Keratinocyte (primary cell): ENCODE results near the gene EPHA1. TPM values are rescaled to one million over a fixed set of nuclear protein-coding genes. Genes with fewer than 3 reads are reported as not detected.

Experiments
- DNase-seq: peaks from one replicate; pipeline ENCODE4 v3.0.0-alpha.2; 2011; ENCODE audit warnings: low read depth, missing footprints, low spot score
- FAIRE-seq: peaks from 2 replicates; lab custom pipeline; 2011; peaks lifted over from hg19 to GRCh38; lab: Jason Lieb, UNC
- H2AFZ ChIP-seq: 2 replicates; pipeline ENCODE4 v1.6.0; 2012; ENCODE audit warnings: low read length, control low read depth, inconsistent platforms; ENCODE audit not compliant: control insufficient read depth
- H3K27ac ChIP-seq: 2 replicates; pipeline ENCODE4 v1.5.1; 2011; ENCODE audit warnings: low read length; ENCODE audit not compliant: control insufficient read depth, insufficient read depth
- H3K27me3 ChIP-seq: 3 replicates; pipeline ENCODE4 v1.6.0; 2011; ENCODE audit warnings: low read length; ENCODE audit not compliant: control insufficient read depth, insufficient read depth; ENCODE audit errors: extremely low read depth
- H3K36me3 ChIP-seq, 2 experiments: 2 replicates in 1 of 2; 3 replicates in 1 of 2; pipeline ENCODE4 v1.5.1; 2011; ENCODE audit warnings: low read length in 2 of 2, mild to moderate bottlenecking in 1 of 2; ENCODE audit not compliant: control insufficient read depth in 2 of 2, insufficient read depth in 2 of 2; ENCODE audit errors: extremely low read depth in 1 of 2
- H3K4me1 ChIP-seq: 3 replicates; pipeline ENCODE4 v1.5.1; 2011; ENCODE audit warnings: low read length; ENCODE audit not compliant: control insufficient read depth, insufficient read depth; ENCODE audit errors: extremely low read depth
- H3K4me2 ChIP-seq: 3 replicates; pipeline ENCODE4 v1.6.0; 2011; ENCODE audit warnings: low read depth, low read length; ENCODE audit not compliant: control insufficient read depth, insufficient read depth; ENCODE audit errors: extremely low read depth
- H3K4me3 ChIP-seq, 3 experiments: fragments of 200-600 bp in 1 of 3; sonication (generic) in 1 of 3; 2 replicates in 2 of 3; 3 replicates in 1 of 3; pipeline ENCODE4 v1.5.1; 2011 to 2016; ENCODE audit warnings: low read length in 3 of 3, mild to moderate bottlenecking in 3 of 3, control low read depth in 2 of 3, inconsistent platforms in 1 of 3, low read depth in 1 of 3, mixed read lengths in 1 of 3, mixed run types in 1 of 3, moderate library complexity in 1 of 3; ENCODE audit not compliant: control insufficient read depth in 2 of 3, insufficient read depth in 2 of 3; ENCODE audit errors: extremely low read depth in 1 of 3
- H3K79me2 ChIP-seq: 2 replicates; pipeline ENCODE4 v1.6.0; 2012; ENCODE audit warnings: low read length; ENCODE audit not compliant: control insufficient read depth, insufficient read depth
- H3K9ac ChIP-seq: 3 replicates; pipeline ENCODE4 v1.6.0; 2011; ENCODE audit warnings: low read length; ENCODE audit not compliant: control insufficient read depth, insufficient read depth; ENCODE audit errors: extremely low read depth
- H3K9me1 ChIP-seq: 3 replicates; pipeline ENCODE4 v1.6.0; 2011; ENCODE audit warnings: low read length; ENCODE audit not compliant: control insufficient read depth, insufficient read depth; ENCODE audit errors: extremely low read depth
- H3K9me3 ChIP-seq: 2 replicates; pipeline ENCODE4 v1.5.1; 2012; ENCODE audit warnings: low read depth, low read length; ENCODE audit not compliant: control insufficient read depth
- H4K20me1 ChIP-seq: 3 replicates; pipeline ENCODE4 v1.6.0; 2011; ENCODE audit warnings: low read length; ENCODE audit not compliant: control insufficient read depth, insufficient read depth; ENCODE audit errors: extremely low read depth
- EZH2 ChIP-seq: IDR thresholded peaks from one replicate; pipeline ENCODE4 v1.6.1; 2012; ENCODE audit warnings: inconsistent platforms, mild to moderate bottlenecking, low read length, moderate library complexity
- dilution Hi-C: fragments of 300-500 bp; cut with MboI; formaldehyde crosslinking; loops from one replicate; pipeline ENCODE4 v1.7.0; 2020; ENCODE audit warnings: low sequenced_read_pairs; ENCODE audit not compliant: extremely low pct_ligation_motif_present
- polyA plus RNA-seq, 5 experiments: library from polyadenylated mRNA; depleted of rRNA in 3 of 5; stranded (reverse) in 3 of 5; stranded (forward) in 1 of 5; unstranded in 1 of 5; fragments of >200 nt; gene quantifications; 1 replicate in 1 of 5; 2 replicates in 3 of 5; 3 replicates in 1 of 5; pipeline versions ENCODE4 v1.2.1 to v1.2.3, GENCODE V29; 2011 to 2012; ENCODE audit warnings: missing spikeins in 2 of 5, low read depth in 1 of 5, low replicate concordance in 1 of 5
- TF ChIP-seq, protein P1 (sequence below), 3 experiments: IDR thresholded peaks in 1 of 3; conservative IDR thresholded peaks in 1 of 3; optimal IDR thresholded peaks in 1 of 3; 2 replicates in 2 of 3; 3 replicates in 1 of 3; pipeline versions ENCODE3 to v1.5.1; 2011; ENCODE audit warnings: low read length in 3 of 3, mild to moderate bottlenecking in 3 of 3, moderate library complexity in 2 of 3, control low read depth in 1 of 3, inconsistent platforms in 1 of 3; ENCODE audit not compliant: insufficient read depth in 2 of 3; ENCODE audit errors: extremely low read depth in 1 of 3

Gene EPHA1
- polyA plus RNA-seq, 1 donor (not counting 4 experiments of a cell fraction or from before 2014, with no cell fraction given), result 31.9 TPM

DNA sequence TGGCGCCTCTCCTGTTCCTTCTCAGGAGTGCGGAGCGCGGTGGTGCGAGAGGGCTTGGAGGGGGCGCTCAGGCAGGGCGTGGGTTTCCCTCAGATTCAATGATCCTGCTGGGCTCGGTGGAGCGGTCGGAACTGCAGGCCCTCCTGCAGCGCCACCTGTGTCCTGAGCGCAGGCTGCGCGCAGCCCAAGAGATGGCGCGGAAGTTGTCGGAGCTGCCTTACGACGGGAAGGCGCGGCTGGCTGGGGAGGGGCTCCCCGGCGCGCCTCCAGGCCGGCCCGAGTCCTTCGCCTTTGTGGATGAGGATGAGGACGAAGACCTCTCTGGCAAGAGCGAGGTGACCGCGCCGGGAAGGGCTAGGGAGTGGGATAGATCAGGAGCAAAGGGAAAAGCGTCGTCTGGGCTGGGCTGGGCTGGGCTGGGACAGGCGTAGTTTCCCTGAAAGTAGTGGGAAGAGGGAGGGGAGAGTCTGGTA lies 63.2 kb downstream of the EPHA1 start:
- DNase-seq (no peak), FAIRE-seq (no peak)
- H3K9me1 ChIP-seq, result no peaks in the 10 kb centered on the region
- H3K27ac ChIP-seq, result no peak overlapping the region
- dilution Hi-C loops, result no loop called here
- H3K79me2 ChIP-seq, result no peaks in the 10 kb centered on the region
- no peak for TF ChIP-seq EZH2
- TF ChIP-seq, protein P1, sequence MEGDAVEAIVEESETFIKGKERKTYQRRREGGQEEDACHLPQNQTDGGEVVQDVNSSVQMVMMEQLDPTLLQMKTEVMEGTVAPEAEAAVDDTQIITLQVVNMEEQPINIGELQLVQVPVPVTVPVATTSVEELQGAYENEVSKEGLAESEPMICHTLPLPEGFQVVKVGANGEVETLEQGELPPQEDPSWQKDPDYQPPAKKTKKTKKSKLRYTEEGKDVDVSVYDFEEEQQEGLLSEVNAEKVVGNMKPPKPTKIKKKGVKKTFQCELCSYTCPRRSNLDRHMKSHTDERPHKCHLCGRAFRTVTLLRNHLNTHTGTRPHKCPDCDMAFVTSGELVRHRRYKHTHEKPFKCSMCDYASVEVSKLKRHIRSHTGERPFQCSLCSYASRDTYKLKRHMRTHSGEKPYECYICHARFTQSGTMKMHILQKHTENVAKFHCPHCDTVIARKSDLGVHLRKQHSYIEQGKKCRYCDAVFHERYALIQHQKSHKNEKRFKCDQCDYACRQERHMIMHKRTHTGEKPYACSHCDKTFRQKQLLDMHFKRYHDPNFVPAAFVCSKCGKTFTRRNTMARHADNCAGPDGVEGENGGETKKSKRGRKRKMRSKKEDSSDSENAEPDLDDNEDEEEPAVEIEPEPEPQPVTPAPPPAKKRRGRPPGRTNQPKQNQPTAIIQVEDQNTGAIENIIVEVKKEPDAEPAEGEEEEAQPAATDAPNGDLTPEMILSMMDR (optimal IDR thresholded peaks at IDR 0.05 in 1 of 3, IDR thresholded peaks at IDR 0.05 in 1 of 3, conservative IDR thresholded peaks at IDR 0.05 in 1 of 3; ENCODE audit: extremely low read depth in 1 of 3, insufficient read depth in 2 of 3, low read length in 3 of 3), result peak; percentile 53 to 88 (median 88)
- H2AFZ ChIP-seq, result peak overlapping the region; percentile 76
- H4K20me1 ChIP-seq, result no peaks in the 10 kb centered on the region
- H3K4me2 ChIP-seq, result peak overlapping the region; percentile 70
- no peaks in the 10 kb centered on the region for H3K4me1 ChIP-seq
- H3K27me3 ChIP-seq, result peaks cover 16% of the 10 kb centered on the region
- no peak overlapping the region for H3K9ac ChIP-seq
- H3K36me3 ChIP-seq, result no peaks in the 10 kb centered on the region
- peak overlapping the region in 1 of 3 experiments; percentile 23 for H3K4me3 ChIP-seq
- no peaks in the 10 kb centered on the region for H3K9me3 ChIP-seq

DNA sequence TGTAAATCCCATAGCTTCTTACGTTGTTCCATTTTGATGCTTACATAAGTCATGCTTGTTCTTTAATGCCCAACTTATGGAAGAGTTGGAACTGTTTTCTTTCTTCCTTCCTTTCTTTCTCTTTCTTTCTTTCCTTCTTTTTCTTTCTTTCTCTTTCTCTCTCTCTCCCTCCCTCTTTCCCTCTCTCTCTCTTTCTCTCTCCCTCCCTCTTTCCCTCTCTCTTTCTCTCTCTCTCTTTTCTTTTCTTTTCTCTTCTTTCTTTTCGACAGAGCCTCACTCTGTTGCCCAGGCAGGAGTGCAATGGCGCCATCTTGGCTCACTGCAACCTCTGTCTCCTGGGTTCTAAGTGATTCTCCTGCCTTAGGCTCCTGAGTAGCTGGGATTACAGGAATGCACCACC lies 65.1 kb downstream of the EPHA1 start:
- H3K36me3 ChIP-seq, result no peaks in the 10 kb centered on the region
- no peak for TF ChIP-seq EZH2
- TF ChIP-seq, protein P1 (optimal IDR thresholded peaks at IDR 0.05 in 1 of 3, IDR thresholded peaks at IDR 0.05 in 1 of 3, conservative IDR thresholded peaks at IDR 0.05 in 1 of 3; ENCODE audit: extremely low read depth in 1 of 3, insufficient read depth in 2 of 3, low read length in 3 of 3), result no peak
- no peaks in the 10 kb centered on the region for H3K9me3 ChIP-seq
- H3K4me1 ChIP-seq, result no peaks in the 10 kb centered on the region
- no peak overlapping the region for H3K27ac ChIP-seq
- H3K4me2 ChIP-seq, result no peak overlapping the region
- H3K27me3 ChIP-seq, result peaks cover 12% of the 10 kb centered on the region
- H3K9ac ChIP-seq, result no peak overlapping the region
- FAIRE-seq (no peak), DNase-seq (no peak)
- H4K20me1 ChIP-seq, result no peaks in the 10 kb centered on the region
- dilution Hi-C loops, result no loop called here
- no peaks in the 10 kb centered on the region for H3K9me1 ChIP-seq
- no peaks in the 10 kb centered on the region for H3K79me2 ChIP-seq
- no peak overlapping the region for H2AFZ ChIP-seq
- no peak overlapping the region for H3K4me3 ChIP-seq
